Muscle layer of colon (tissue), 2 donors: ENCODE data around the gene LMO3.
A peak's percentile ranks its signal among the peaks of the same experiment; 100 is the strongest.

ENCODE experiments used
- H3K27ac ChIP-seq: one replicate; pipeline ENCODE4 v1.7.0; 2013; ENCODE audit warnings: low read depth, mild to moderate bottlenecking, low read length, moderate library complexity
- H3K27me3 ChIP-seq, 2 donors: one replicate each; pipeline ENCODE4 v1.7.0; 2013; ENCODE audit warnings: low read length in 2 of 2, mild to moderate bottlenecking in 2 of 2; ENCODE audit not compliant: insufficient read depth in 2 of 2, control insufficient read depth in 1 of 2
- H3K36me3 ChIP-seq: one replicate; pipeline ENCODE4 v1.7.0; 2013; ENCODE audit warnings: mild to moderate bottlenecking, low read length; ENCODE audit not compliant: insufficient read depth
- H3K4me1 ChIP-seq: one replicate; pipeline ENCODE4 v1.7.0; 2013; ENCODE audit warnings: mild to moderate bottlenecking, low read length; ENCODE audit not compliant: insufficient read depth
- H3K4me3 ChIP-seq, 2 donors: one replicate each; pipeline ENCODE4 v1.7.0; 2013; ENCODE audit warnings: low read length in 2 of 2, low read depth in 1 of 2, mild to moderate bottlenecking in 1 of 2, moderate library complexity in 1 of 2
- H3K9ac ChIP-seq: one replicate; pipeline ENCODE4 v1.7.0; 2013; ENCODE audit warnings: low read length
- H3K9me3 ChIP-seq: one replicate; pipeline ENCODE4 v1.7.0; 2013; ENCODE audit warnings: mild to moderate bottlenecking, low read length
- donor health status: abdominal sarcoma.
- donor health status: Adenocarcinoma of cecum.

LMO3 gene

DNA sequence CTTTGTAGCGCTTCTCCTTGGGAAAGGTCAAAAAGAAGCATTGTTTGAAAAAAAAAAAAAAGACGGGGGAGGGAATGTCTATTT, at the start of gene LMO3:
LMO3 (minus strand) TSS at position 46 of the 84 bp plus-strand sequence. CDS start 5,302 bp downstream, outside the sequence.
- no peaks in the 10 kb centered on the region for H3K27me3 ChIP-seq
- H3K9ac ChIP-seq = peak within 1 kb of the TSS; percentile 84
- peaks cover 7% of the 10 kb centered on the region for H3K4me1 ChIP-seq
- peak within 1 kb of the TSS; percentile 73 for H3K27ac ChIP-seq
- H3K4me3 ChIP-seq = peak within 1 kb of the TSS; percentile 63 to 81
- no peaks in the 10 kb centered on the region for H3K9me3 ChIP-seq
- H3K36me3 ChIP-seq = no peaks in the 10 kb centered on the region

DNA sequence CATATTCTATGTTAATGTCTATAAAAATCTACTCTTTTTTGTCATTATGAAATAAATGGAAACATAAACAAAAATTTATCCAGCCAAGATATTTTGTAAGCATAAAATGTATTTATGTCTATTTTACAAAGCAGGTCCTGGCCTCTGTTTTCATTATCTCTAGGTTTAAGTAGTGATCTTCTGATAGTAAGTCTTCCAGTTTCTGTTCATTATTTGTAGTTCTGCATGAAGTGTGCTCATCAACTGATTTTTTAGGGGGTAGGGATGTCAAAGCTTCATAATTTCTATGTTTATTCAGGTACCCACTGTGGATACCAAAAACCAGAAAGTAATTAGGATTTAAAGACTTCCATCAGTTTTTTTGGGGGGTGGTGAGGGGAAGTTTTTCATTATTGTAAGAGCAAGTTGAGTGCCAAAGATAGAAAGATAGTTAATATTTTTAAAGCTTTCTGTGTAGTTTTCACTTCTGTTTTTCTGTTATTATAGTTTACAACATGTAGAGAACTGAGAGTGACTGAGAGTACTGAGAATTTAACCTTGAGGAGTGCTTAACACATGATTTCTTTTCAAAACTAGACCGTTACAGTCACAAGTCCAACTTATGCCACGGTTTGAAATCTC, 30.6 kb upstream of the LMO3 start:
- Histone ChIP-seq H3K27me3 (no peaks in the 10 kb centered on the region), H3K9me3 (no peaks in the 10 kb centered on the region), H3K27ac (no peak overlapping the region), H3K4me1 (no peaks in the 10 kb centered on the region), H3K36me3 (no peaks in the 10 kb centered on the region), H3K4me3 (no peak overlapping the region), H3K9ac (no peak overlapping the region)

DNA sequence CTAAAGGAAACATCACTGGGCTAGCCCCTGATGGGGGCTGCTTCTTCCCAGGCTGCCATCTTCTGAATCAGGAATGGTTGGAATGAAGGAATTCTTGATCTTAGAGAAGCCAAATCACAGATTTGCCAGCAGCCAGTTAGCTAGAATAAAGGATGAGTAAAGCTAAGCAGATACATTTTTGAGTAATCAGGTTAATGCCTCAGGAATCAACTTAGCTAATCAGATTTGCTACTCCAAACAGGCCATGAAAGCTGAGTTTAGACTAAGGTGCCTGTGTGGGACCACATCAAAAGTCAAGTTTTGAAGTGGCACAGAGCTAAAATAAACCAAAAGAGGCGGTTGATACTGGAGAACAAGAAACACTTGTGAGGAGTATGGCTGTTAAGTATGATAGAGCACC, 28.8 kb upstream of the LMO3 start:
- H3K9ac ChIP-seq = no peak overlapping the region
- H3K4me1 ChIP-seq = no peaks in the 10 kb centered on the region
- no peaks in the 10 kb centered on the region for H3K9me3 ChIP-seq
- H3K36me3 ChIP-seq = no peaks in the 10 kb centered on the region
- no peak overlapping the region for H3K27ac ChIP-seq
- no peaks in the 10 kb centered on the region for H3K27me3 ChIP-seq
- H3K4me3 ChIP-seq = no peak overlapping the region

DNA sequence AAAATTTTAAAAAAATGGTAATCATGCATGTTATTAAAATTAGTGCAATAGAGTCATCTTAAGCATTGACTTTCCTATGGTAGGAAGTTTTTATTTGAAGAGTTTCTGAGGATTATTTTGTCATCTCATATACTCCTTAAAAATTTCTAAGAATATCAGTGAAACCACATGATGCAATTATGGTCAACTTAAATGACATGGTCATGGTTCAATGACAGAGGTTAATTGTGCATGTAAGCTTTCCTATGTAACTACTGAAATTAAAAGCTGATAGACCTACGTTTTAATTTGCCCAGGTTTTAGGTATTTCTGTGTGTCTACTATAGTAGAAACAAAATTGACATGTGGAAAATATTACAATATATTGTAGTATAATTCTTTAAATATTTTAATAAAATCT, 21.0 kb upstream of the LMO3 start:
- Histone ChIP-seq H3K9me3 (no peaks in the 10 kb centered on the region), H3K9ac (no peak overlapping the region), H3K4me3 (no peak overlapping the region), H3K27ac (no peak overlapping the region), H3K27me3 (no peaks in the 10 kb centered on the region), H3K4me1 (peaks cover 11% of the 10 kb centered on the region), H3K36me3 (no peaks in the 10 kb centered on the region)

DNA sequence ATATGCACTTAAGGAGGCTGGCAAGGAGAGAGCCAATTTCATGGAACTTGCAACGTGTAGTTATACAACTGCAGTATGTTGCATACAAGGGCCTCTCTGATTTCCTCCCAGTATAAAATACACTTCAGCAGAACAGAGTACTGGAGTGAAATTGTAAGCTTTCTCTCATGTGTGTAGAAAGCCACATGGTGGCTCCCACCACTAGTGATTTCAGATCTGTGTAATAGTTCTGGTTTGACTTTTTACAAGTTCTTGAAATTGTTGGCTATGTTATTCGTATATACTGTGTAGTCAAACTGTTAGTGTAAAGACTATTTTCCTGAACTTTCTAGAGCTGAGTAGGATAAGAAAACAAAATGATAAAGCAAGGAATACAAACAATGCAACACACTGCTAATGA, 16.4 kb upstream of the LMO3 start:
- Histone ChIP-seq H3K9me3 (no peaks in the 10 kb centered on the region), H3K4me1 (peaks cover 13% of the 10 kb centered on the region), H3K9ac (no peak overlapping the region), H3K4me3 (no peak overlapping the region), H3K27ac (no peak overlapping the region), H3K27me3 (no peaks in the 10 kb centered on the region), H3K36me3 (no peaks in the 10 kb centered on the region)

DNA sequence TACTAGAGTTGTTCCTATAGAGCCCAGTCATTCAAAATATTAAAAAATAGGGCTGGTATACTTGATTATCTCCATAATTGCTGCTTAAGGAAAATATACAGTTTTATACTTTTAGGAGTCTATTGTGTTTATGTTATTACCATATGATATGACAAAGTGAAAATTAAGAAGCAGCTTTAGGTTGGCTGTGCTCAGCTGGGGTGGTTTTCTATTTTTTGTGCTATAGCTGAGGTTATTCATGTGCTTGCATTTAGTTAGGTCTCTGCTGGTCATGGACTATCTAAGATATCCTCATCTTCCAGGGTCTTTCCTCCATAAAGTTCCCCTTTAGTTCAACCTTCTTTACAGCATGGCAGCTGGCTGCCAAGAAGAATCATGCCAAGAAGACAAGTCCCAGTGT, 13.6 kb upstream of the LMO3 start:
- Histone ChIP-seq H3K9ac (no peak overlapping the region), H3K4me3 (no peak overlapping the region), H3K27me3 (no peaks in the 10 kb centered on the region), H3K36me3 (no peaks in the 10 kb centered on the region), H3K4me1 (peaks cover 18% of the 10 kb centered on the region), H3K27ac (no peak overlapping the region), H3K9me3 (no peaks in the 10 kb centered on the region)

DNA sequence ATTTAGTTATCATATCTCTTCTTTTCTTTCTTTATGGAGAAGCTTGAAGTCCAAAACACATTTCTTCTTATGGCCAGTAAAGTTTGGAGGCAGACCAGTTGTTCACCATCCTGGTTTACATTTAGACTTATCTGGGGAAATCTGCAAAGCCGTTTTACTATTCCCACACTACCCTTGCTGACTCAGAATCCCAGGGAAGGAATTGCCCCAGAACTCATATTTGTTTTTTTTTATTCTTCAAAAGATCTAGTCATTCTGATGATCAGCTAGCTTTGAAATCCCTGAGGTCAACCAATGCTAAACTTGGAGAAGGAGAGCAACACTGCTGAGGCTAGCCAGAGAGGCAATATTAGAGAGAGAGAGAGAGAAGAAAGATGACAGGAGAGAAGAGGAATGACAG, 12.3 kb upstream of the LMO3 start:
- Histone ChIP-seq H3K4me1 (peaks cover 18% of the 10 kb centered on the region), H3K9ac (no peak overlapping the region), H3K36me3 (no peaks in the 10 kb centered on the region)

DNA sequence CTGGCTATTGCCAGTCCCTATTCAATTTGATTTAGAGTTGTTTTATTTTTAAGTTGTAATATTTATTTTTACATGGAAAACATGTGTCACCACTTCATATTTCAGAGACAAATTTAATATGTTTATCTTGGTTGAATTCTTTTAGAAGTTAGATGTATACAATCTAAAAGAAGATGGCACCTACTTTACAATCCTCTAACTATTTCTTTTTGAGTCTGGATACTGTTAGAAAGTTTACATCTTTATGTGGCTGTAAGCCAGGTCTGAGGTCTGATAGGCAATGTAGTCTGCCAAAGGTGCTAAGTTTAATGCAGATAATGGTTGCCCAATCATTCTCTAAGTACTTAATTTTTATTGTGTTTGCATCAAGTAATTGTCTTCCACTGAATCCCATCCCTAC, 7.2 kb upstream of the LMO3 start:
- H3K4me1 ChIP-seq = peaks cover 19% of the 10 kb centered on the region
- no peaks in the 10 kb centered on the region for H3K36me3 ChIP-seq
- H3K27ac ChIP-seq = no peak overlapping the region
- H3K4me3 ChIP-seq = no peak overlapping the region
- H3K9ac ChIP-seq = no peak overlapping the region
- no peaks in the 10 kb centered on the region for H3K27me3 ChIP-seq
- H3K9me3 ChIP-seq = no peaks in the 10 kb centered on the region

More for the DNA sequence above, 12.3 kb upstream of the LMO3 start:
- Histone ChIP-seq H3K27ac (no peak overlapping the region), H3K4me3 (no peak overlapping the region), H3K27me3 (no peaks in the 10 kb centered on the region), H3K9me3 (no peaks in the 10 kb centered on the region)

DNA sequence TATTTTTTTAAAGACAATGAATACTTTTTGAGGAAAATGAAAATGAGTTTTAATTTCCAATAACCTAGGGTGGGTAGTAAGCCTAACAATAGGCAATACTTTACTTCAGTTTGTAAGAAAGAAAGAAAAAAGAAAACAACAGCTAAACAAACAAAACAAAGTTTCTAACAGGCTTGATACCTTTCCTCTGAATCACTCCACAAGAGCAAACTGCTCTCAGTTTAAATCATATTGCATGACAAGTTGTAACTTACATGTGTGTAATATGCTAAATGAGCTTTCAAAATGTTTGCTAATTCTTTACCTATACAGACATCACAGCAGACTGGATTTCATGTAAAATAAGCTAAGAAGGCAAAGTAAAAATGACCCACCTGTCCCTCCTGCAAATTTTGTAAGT, 6.7 kb upstream of the LMO3 start:
- Histone ChIP-seq H3K9me3 (no peaks in the 10 kb centered on the region), H3K9ac (no peak overlapping the region), H3K4me1 (peaks cover 19% of the 10 kb centered on the region), H3K4me3 (peak overlapping the region in 1 of 2 donors; percentile 21), H3K27me3 (no peaks in the 10 kb centered on the region), H3K36me3 (no peaks in the 10 kb centered on the region), H3K27ac (peak overlapping the region; percentile 65)

DNA sequence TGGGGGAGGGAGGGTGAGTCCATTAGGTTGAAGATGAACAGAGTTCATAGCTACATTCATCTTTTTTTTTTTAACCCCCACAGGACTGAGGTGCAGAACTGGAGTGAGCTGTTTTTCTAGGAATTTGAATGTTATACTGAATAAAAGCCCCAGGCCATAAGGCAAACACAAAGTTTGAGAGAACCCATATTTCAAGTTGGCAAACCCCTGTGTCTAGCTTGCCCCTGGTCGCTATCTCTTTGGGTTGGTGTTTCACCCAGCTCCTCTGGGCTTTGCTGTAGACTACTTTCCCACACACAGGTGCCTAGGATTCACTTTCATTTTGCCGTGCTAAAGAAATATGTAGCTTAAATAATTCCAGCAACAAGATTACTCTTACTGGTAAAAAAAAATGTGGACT, 5.2 kb upstream of the LMO3 start:
- Histone ChIP-seq H3K27me3 (no peaks in the 10 kb centered on the region), H3K9ac (peak overlapping the region; percentile 37), H3K27ac (peak overlapping the region; percentile 54), H3K4me1 (peaks cover 19% of the 10 kb centered on the region), H3K9me3 (no peaks in the 10 kb centered on the region), H3K4me3 (peak overlapping the region; percentile 10 to 81), H3K36me3 (no peaks in the 10 kb centered on the region)

DNA sequence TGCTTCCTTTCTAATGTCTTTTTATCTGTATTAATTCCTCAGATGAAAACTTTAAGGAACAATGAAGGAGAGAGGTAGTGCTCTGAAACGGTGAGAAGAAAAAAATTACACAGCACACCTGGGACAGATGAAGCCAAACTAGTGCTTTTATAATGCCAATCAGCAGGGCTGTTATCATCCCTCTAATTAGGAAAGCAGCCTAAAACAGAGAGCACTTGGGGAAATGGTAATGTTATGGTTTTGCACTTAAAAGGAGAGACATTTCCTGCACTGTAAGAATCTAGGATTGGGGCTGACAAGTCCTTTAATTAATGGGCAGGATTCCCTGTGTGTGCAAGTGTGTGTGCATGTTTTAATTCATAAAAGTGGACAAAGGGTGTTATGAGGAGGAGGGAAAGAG, 4.8 kb upstream of the LMO3 start:
- Histone ChIP-seq H3K36me3 (no peaks in the 10 kb centered on the region), H3K4me1 (peaks cover 19% of the 10 kb centered on the region), H3K27me3 (no peaks in the 10 kb centered on the region), H3K9ac (no peak overlapping the region), H3K27ac (peak overlapping the region; percentile 54), H3K9me3 (no peaks in the 10 kb centered on the region), H3K4me3 (peak overlapping the region; percentile 10 to 81)

DNA sequence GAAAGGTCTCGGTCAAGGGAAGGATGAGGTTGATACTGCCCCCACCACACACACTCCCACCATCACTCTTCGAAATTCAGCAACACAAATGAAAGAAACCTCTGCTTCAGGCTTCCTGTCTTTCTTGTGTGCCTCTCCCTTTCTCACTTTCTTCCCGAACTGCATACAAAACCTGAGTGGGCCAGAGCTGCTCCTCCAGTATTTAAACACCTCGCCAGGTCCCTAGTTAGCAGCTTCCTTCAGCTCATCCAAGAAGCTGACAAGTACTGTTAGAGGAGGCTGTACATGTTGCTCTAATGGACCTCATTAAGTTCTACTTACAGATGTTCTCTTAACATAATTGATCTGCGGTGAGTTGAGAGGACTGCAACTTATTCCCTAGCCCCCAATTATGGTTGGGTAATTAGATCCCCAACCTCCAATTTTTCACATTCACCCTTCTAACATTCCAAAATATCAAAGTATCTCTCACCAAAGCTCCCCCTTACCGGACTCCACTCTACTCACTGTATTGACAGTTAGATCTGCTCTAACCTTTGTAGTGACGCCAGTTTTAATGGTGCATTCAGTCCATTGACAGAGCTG, 4.1 kb upstream of the LMO3 start:
- Histone ChIP-seq H3K27ac (peak overlapping the region; percentile 54), H3K4me3 (peak overlapping the region; percentile 2 to 81), H3K9ac (peak overlapping the region; percentile 81)

More for the DNA sequence above, 4.1 kb upstream of the LMO3 start:
- Histone ChIP-seq H3K9me3 (no peaks in the 10 kb centered on the region), H3K4me1 (peaks cover 14% of the 10 kb centered on the region), H3K27me3 (no peaks in the 10 kb centered on the region), H3K36me3 (no peaks in the 10 kb centered on the region)
